Caco-2 (cell line): ENCODE results near the gene INSYN2B. TPM values are rescaled to one million over a fixed set of nuclear protein-coding genes. Genes with fewer than 3 reads are reported as not detected.
"Not testable (repeated sequence)": the region's sequence is repeated elsewhere in the genome, so short reads cannot be mapped to it uniquely, and the experiment has no call there.

Experiments
- BruUV-seq: library from RNA; stranded (reverse); fragments of 400-500 nt; replicated peaks from 2 replicates; lab custom pipeline; 2021; lab: Mats Ljungman, UMichigan
- CTCF ChIA-PET: fragments of 300-600 bp; sonication (Branson Sonifier 250); formaldehyde crosslinking; loops from one replicate; lab custom pipeline; 2022; ENCODE audit warnings: antibody characterized with exemption; lab: Charles Lee
- POLR2A ChIA-PET: fragments of 300-600 bp; sonication (Branson Sonifier 250); formaldehyde crosslinking; loops from one replicate; lab custom pipeline; 2022; ENCODE audit warnings: antibody characterized with exemption; lab: Charles Lee
- DNase-seq, 2 experiments: peaks; one replicate each; pipeline versions ENCODE4 v3.0.0 to v3.0.0-alpha.2; 2020 to 2022
- H3K27me3 ChIP-seq: replicated peaks from 2 replicates; pipeline ENCODE4 v1.6.0; 2011; ENCODE audit warnings: low read length; ENCODE audit not compliant: control insufficient read depth, insufficient read depth
- H3K36me3 ChIP-seq: 2 replicates; pipeline ENCODE4 v1.5.1; 2011; ENCODE audit warnings: low read length; ENCODE audit not compliant: control insufficient read depth, insufficient read depth
- H3K4me1 ChIP-seq: fragments of 250-450 bp; sonication (Bioruptor Pico); 2 replicates; pipeline ENCODE4 v1.5.1; 2020; ENCODE audit warnings: mild to moderate bottlenecking
- H3K4me3 ChIP-seq: 2 replicates; pipeline ENCODE4 v1.5.1; 2011; ENCODE audit warnings: low read depth, mild to moderate bottlenecking, control low read depth, low read length
- H3K9me3 ChIP-seq: fragments of 250-450 bp; sonication (Bioruptor Pico); 2 replicates; pipeline ENCODE4 v1.5.1; 2020; ENCODE audit warnings: mild to moderate bottlenecking, moderate library complexity
- H3K27ac Mint-ChIP-seq: one replicate; pipeline ENCODE4 v1.8.0; 2022; ENCODE audit warnings: mixed read lengths; ENCODE audit not compliant: unreplicated experiment
- H3K27me3 Mint-ChIP-seq: one replicate; pipeline ENCODE4 v1.8.0; 2022; ENCODE audit warnings: mixed read lengths; ENCODE audit not compliant: insufficient read depth, unreplicated experiment
- H3K36me3 Mint-ChIP-seq: one replicate; pipeline ENCODE4 v1.8.0; 2022; ENCODE audit warnings: mild to moderate bottlenecking, mixed read lengths; ENCODE audit not compliant: insufficient read depth, unreplicated experiment
- H3K4me1 Mint-ChIP-seq: one replicate; pipeline ENCODE4 v1.8.0; 2022; ENCODE audit warnings: low read depth, mixed read lengths; ENCODE audit not compliant: unreplicated experiment
- H3K4me3 Mint-ChIP-seq: one replicate; pipeline ENCODE4 v1.8.0; 2022; ENCODE audit warnings: mild to moderate bottlenecking, moderate library complexity, mixed read lengths; ENCODE audit not compliant: unreplicated experiment
- H3K9me3 Mint-ChIP-seq: one replicate; pipeline ENCODE4 v1.8.0; 2022; ENCODE audit warnings: mixed read lengths; ENCODE audit not compliant: unreplicated experiment
- intact Hi-C: fragments of 100-400 bp; cut with micrococcal nuclease; formaldehyde crosslinking; loops from one replicate; pipeline ENCODE4 v1.10.0; 2022; ENCODE audit not compliant: unreplicated experiment
- total RNA-seq: library from RNA; stranded (reverse); gene quantifications from 2 replicates; pipeline ENCODE4 v1.2.3, GENCODE V29; 2022
- TF ChIP-seq, protein P1 (sequence below), 2 experiments: fragments of 200-600 bp in 1 of 2; IDR thresholded peaks; 1 replicate in 1 of 2; 2 replicates in 1 of 2; pipeline versions ENCODE4 v1.5.1 to v1.8.0; 2011 to 2022; ENCODE audit warnings: antibody characterized with exemption in 1 of 2, control low read depth in 1 of 2, inconsistent platforms in 1 of 2, low read depth in 1 of 2, low read length in 1 of 2, mild to moderate bottlenecking in 1 of 2, moderate library complexity in 1 of 2; ENCODE audit not compliant: insufficient read depth in 1 of 2, severe bottlenecking in 1 of 2, unreplicated experiment in 1 of 2

The INSYN2B gene
- total RNA-seq, 1 experiment from 2014 or later: not detected

DNA sequence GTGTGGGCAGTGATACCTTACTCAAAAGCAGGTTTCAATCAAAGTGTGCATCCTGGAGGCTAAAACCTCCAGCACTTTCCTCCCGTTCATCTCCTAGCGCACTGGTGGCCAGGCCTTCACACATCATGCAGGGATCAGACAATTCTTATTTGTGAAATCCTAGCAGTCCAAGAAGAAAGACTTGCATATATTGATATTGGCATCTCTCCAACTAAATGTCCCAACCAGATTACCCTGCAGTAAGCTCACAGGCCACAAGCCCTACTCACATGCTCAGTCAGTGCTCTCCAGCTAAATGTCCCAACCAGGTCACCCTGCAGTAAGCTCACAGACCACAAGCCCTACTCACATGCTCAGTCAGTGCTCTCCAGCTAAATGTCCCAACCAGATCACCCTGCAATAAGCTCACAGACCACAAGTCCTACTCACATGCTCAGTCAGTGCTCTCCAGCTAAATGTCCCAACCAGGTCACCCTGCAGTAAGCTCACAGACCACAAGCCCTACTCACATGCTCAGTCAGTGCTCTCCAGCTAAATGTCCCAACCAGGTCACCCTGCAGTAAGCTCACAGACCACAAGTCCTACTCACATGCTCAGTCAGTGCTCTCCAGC is 146.5 kb downstream of the INSYN2B start:
- H3K27me3 ChIP-seq, H3K9me3 Mint-ChIP-seq, POLR2A ChIA-PET, H3K27ac Mint-ChIP-seq, H3K4me1 Mint-ChIP-seq, CTCF ChIA-PET, H3K4me3 ChIP-seq, H3K27me3 Mint-ChIP-seq, H3K9me3 ChIP-seq, H3K36me3 ChIP-seq, BruUV-seq, H3K4me1 ChIP-seq, DNase-seq, H3K36me3 Mint-ChIP-seq, H3K4me3 Mint-ChIP-seq: not testable (repeated sequence)
- intact Hi-C loops: loop anchor here (10.0 kb wide), 1 partner anchor 151 kb away; the partner anchor contains the start of gene INSYN2B

DNA sequence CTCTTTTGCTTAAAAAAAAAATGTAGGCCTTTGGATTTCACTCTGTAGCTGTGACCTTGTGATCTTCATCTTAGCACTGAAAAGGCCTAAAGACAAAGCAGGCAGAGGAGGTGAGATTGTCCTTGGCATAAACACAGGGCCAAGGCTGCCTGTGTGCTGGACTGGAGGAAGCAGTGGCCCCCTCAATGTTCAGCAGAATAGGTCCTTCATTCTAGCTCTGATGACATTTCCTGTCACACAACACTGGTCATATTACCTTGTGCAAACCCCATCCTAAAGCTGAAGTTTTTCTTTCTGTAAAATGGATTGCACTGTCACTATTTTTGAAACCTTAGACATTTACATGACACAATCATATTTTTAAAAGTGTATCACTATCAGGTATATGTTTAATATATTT is 147.4 kb downstream of the INSYN2B start:
- POLR2A ChIA-PET: no interaction called here
- BruUV-seq: no TSS peak
- no peak overlapping the region for H3K4me3 Mint-ChIP-seq

DNA sequence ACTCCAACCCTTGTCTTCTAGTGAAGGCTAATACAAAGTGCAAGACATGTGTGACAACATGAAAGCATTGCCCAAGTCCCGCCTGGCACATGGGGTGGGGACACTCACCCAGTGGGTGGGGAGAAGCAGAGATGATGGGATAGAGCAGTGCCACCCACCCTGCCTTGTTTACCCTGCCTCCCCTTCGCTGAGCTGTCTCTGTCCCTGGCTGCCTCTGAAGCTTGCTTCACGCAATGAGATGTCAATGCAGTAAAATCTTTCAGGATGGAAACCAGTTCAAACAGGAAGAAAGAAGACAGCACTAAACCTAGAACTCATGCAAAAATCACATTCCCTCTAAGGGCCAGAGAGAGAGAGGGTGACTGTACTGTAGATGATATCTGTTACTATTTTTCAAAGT is 148.0 kb downstream of the INSYN2B start:
- POLR2A ChIA-PET: no interaction called here
- no peaks in the 10 kb centered on the region for H3K9me3 ChIP-seq
- Mint-ChIP-seq H3K27me3 (peaks cover 4% of the 10 kb centered on the region), H3K4me3 (no peak overlapping the region), H3K36me3 (no peaks in the 10 kb centered on the region), H3K4me1 (no peaks in the 10 kb centered on the region), H3K27ac (no peak overlapping the region), H3K9me3 (no peaks in the 10 kb centered on the region)
- no peaks in the 10 kb centered on the region for H3K4me1 ChIP-seq
- TF ChIP-seq, protein P1, sequence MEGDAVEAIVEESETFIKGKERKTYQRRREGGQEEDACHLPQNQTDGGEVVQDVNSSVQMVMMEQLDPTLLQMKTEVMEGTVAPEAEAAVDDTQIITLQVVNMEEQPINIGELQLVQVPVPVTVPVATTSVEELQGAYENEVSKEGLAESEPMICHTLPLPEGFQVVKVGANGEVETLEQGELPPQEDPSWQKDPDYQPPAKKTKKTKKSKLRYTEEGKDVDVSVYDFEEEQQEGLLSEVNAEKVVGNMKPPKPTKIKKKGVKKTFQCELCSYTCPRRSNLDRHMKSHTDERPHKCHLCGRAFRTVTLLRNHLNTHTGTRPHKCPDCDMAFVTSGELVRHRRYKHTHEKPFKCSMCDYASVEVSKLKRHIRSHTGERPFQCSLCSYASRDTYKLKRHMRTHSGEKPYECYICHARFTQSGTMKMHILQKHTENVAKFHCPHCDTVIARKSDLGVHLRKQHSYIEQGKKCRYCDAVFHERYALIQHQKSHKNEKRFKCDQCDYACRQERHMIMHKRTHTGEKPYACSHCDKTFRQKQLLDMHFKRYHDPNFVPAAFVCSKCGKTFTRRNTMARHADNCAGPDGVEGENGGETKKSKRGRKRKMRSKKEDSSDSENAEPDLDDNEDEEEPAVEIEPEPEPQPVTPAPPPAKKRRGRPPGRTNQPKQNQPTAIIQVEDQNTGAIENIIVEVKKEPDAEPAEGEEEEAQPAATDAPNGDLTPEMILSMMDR (IDR thresholded peaks at IDR 0.05; ENCODE audit: insufficient read depth in 1 of 2, low read depth in 1 of 2, low read length in 1 of 2, severe bottlenecking in 1 of 2, unreplicated experiment in 1 of 2): no peak
- no peak for DNase-seq
- CTCF ChIA-PET: no interaction called here
- no peak overlapping the region for H3K4me3 ChIP-seq
- no peaks in the 10 kb centered on the region for H3K27me3 ChIP-seq
- no peaks in the 10 kb centered on the region for H3K36me3 ChIP-seq
- BruUV-seq: no TSS peak
- intact Hi-C loops: loop anchor here (10.0 kb wide), 1 partner anchor 152 kb away; the partner anchor contains the start of gene INSYN2B

More for the DNA sequence above, 147.4 kb downstream of the INSYN2B start:
- Mint-ChIP-seq H3K4me1 (no peaks in the 10 kb centered on the region), H3K27me3 (peaks cover 6% of the 10 kb centered on the region), H3K27ac (no peak overlapping the region), H3K9me3 (no peaks in the 10 kb centered on the region), H3K36me3 (no peaks in the 10 kb centered on the region)
- Histone ChIP-seq H3K4me3 (no peak overlapping the region), H3K36me3 (no peaks in the 10 kb centered on the region), H3K4me1 (no peaks in the 10 kb centered on the region), H3K9me3 (no peaks in the 10 kb centered on the region), H3K27me3 (no peaks in the 10 kb centered on the region)
- intact Hi-C loops: loop anchor here (10.0 kb wide), 1 partner anchor 152 kb away; the partner anchor contains the start of gene INSYN2B
- TF ChIP-seq, protein P1 (IDR thresholded peaks at IDR 0.05; ENCODE audit: insufficient read depth in 1 of 2, low read depth in 1 of 2, low read length in 1 of 2, severe bottlenecking in 1 of 2, unreplicated experiment in 1 of 2): no peak
- CTCF ChIA-PET: no interaction called here
- DNase-seq: no peak
